Lower lobe of right lung (tissue), 2 donors: ENCODE results near the gene RASSF6. TPM values are rescaled to one million over a fixed set of nuclear protein-coding genes. Genes with fewer than 3 reads are reported as not detected.
"Not testable (repeated sequence)": the region's sequence is repeated elsewhere in the genome, so short reads cannot be mapped to it uniquely, and the experiment has no call there.

Experiments used
- ATAC-seq, 2 donors: fragments of 200-7000 bp; cut with Tn5 transposase; one replicate each; pipeline ENCODE4 v1.9.1; 2020 to 2022; ENCODE audit warnings: mild to moderate bottlenecking in 2 of 2, moderate library complexity in 2 of 2
- DNase-seq: peaks from one replicate; pipeline ENCODE4 v3.0.0-alpha.2; 2020
- H3K27ac ChIP-seq: fragments of 200-600 bp; one replicate; pipeline ENCODE4 v1.8.0; 2022
- H3K27me3 ChIP-seq: fragments of 200-600 bp; one replicate; pipeline ENCODE4 v1.8.0; 2022; ENCODE audit warnings: low read depth
- H3K36me3 ChIP-seq: fragments of 200-600 bp; one replicate; pipeline ENCODE4 v1.8.0; 2022; ENCODE audit warnings: mild to moderate bottlenecking
- H3K4me1 ChIP-seq: fragments of 200-600 bp; one replicate; pipeline ENCODE4 v1.8.0; 2022
- H3K4me3 ChIP-seq: fragments of 200-600 bp; one replicate; pipeline ENCODE4 v1.8.0; 2022; ENCODE audit warnings: mild to moderate bottlenecking
- H3K9me3 ChIP-seq: fragments of 200-600 bp; one replicate; pipeline ENCODE4 v1.8.0; 2022
- CTCF ChIP-seq: fragments of 200-600 bp; IDR thresholded peaks from one replicate; pipeline ENCODE4 v1.8.0; 2022; ENCODE audit warnings: antibody characterized with exemption, mild to moderate bottlenecking
- intact Hi-C: fragments of 100-400 bp; cut with DNase I; formaldehyde crosslinking; loops from one replicate; pipeline ENCODE4 v1.11.0; 2022
- total RNA-seq: library from RNA; stranded (reverse); fragmentation: NEBNext Ultra II Directional; extraction: Animal tissue kit (Norgen Biotek cat#: 25700); gene quantifications from one replicate; pipeline ENCODE4 v1.2.1, GENCODE V29; 2021
- donor health status: DM: no; HTN: yes; CAD: no; lungs with severe emphysema.

Gene RASSF6
- total RNA-seq, 1 donor from 2014 or later = 1.9 TPM

- Histone ChIP-seq H3K4me1 (peaks cover 3% of the 10 kb centered on the region), H3K9me3 (no peaks in the 10 kb centered on the region), H3K27me3 (no peaks in the 10 kb centered on the region), H3K4me3 (no peak overlapping the region), H3K36me3 (no peaks in the 10 kb centered on the region), H3K27ac (no peak overlapping the region)
- DNase-seq (no peak), ATAC-seq (no peak)
- intact Hi-C loops = no loop called here
- TF ChIP-seq CTCF = no peak
These were observed 16.9 kb downstream of the RASSF6 start for GRCh38 chr4:73603271-73603710.

GRCh38 chr4:73600954-73601353 lies 19.3 kb downstream of the RASSF6 start:
- ATAC-seq = peak; percentile 42 to 76
- TF ChIP-seq CTCF = no peak
- Histone ChIP-seq H3K9me3 (no peaks in the 10 kb centered on the region), H3K27me3 (no peaks in the 10 kb centered on the region), H3K4me1 (peaks cover 5% of the 10 kb centered on the region), H3K4me3 (no peak overlapping the region), H3K36me3 (no peaks in the 10 kb centered on the region), H3K27ac (no peak overlapping the region)
- DNase-seq = no peak
- intact Hi-C loops = no loop called here

- Histone ChIP-seq H3K36me3 (no peaks in the 10 kb centered on the region), H3K27ac (no peak overlapping the region), H3K9me3 (no peaks in the 10 kb centered on the region), H3K4me3 (no peak overlapping the region), H3K4me1 (peaks cover 8% of the 10 kb centered on the region), H3K27me3 (no peaks in the 10 kb centered on the region)
- TF ChIP-seq CTCF = no peak
- intact Hi-C loops = no loop called here
- no peak for DNase-seq
- no peak for ATAC-seq
These were observed 21.1 kb downstream of the RASSF6 start for GRCh38 chr4:73599182-73599581.

- intact Hi-C loops = no loop called here
- no peaks in the 10 kb centered on the region for H3K9me3 ChIP-seq
- no peaks in the 10 kb centered on the region for H3K27me3 ChIP-seq
- no peak overlapping the region for H3K27ac ChIP-seq
- H3K36me3 ChIP-seq = no peaks in the 10 kb centered on the region
- no peak for ATAC-seq
- no peak for DNase-seq
- H3K4me3 ChIP-seq = no peak overlapping the region
- peaks cover 8% of the 10 kb centered on the region for H3K4me1 ChIP-seq
- no peak for TF ChIP-seq CTCF
These were observed 22.6 kb downstream of the RASSF6 start for GRCh38 chr4:73597594-73597993.

- DNase-seq, H3K4me1 ChIP-seq: not testable (repeated sequence)
These were observed 23.1 kb downstream of the RASSF6 start for GRCh38 chr4:73597183-73597582.

GRCh38 chr4:73596001-73596400 lies 24.2 kb downstream of the RASSF6 start:
- H3K36me3 ChIP-seq = no peaks in the 10 kb centered on the region
- no peak for TF ChIP-seq CTCF
- H3K27ac ChIP-seq = no peak overlapping the region
- no peaks in the 10 kb centered on the region for H3K27me3 ChIP-seq
- intact Hi-C loops = no loop called here
- no peak for ATAC-seq
- no peaks in the 10 kb centered on the region for H3K9me3 ChIP-seq
- H3K4me3 ChIP-seq = no peak overlapping the region
- no peak for DNase-seq
- H3K4me1 ChIP-seq = peaks cover 4% of the 10 kb centered on the region

More at GRCh38 chr4:73597183-73597582, 23.1 kb downstream of the RASSF6 start:
- intact Hi-C loops, H3K4me3 ChIP-seq, H3K27ac ChIP-seq, H3K27me3 ChIP-seq, ATAC-seq, H3K36me3 ChIP-seq, H3K9me3 ChIP-seq: not testable (repeated sequence)
